ENCODE measurements around the gene IGFBP2. TPM values are rescaled to one million over a fixed set of nuclear protein-coding genes. Genes with fewer than 3 reads are reported as not detected.

Gene IGFBP2
- total RNA-seq, 1 experiment from 2014 or later, result 363 TPM

DNA sequence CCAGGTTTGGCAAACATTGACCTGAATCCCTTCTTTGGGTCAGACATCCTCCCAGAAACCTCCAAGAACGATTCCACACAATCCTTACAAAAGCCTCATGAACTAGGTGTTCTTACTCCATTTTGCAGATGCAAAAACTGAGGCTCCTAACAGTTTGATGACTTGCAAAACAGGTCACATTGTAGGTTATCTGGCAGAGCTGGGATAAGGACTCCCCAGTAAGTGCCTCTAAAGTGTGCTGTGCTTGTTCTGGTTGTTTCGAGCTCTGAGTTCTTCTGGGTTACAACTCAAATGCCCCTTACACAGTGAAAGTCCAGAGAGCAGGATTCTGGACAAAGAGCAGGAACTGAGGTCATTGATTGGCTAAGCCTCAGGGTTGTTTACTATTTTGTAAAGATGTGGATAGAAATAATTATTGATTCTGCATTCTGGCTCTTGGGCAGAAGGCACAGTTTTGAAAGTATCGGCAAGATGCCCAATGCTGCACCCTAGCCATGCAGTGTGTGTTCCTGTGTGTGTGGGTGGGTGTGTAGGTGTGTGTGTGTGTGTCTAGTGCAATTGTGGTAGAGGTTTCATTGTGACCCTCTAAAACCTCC lies 17.0 kb upstream of the IGFBP2 start:
- Histone ChIP-seq H4K91ac (ENCODE audit: insufficient read length, low read depth, low read length) (no peak overlapping the region), H2AFZ (ENCODE audit: low read length) (no peak overlapping the region), H3K56ac (ENCODE audit: insufficient read length, low read depth, low read length) (no peak overlapping the region), H4K5ac (ENCODE audit: insufficient read length, low read depth, low read length) (no peak overlapping the region), H3K27ac (ENCODE audit: insufficient read length, low read depth, low read length) (no peak overlapping the region), H3K9me3 (ENCODE audit: control insufficient read depth, low read depth, low read length) (no peaks in the 10 kb centered on the region), H3K4me2 (ENCODE audit: insufficient read depth, insufficient read length, low read length) (no peak overlapping the region), H2BK20ac (ENCODE audit: low read depth, low read length, poor library complexity, severe bottlenecking) (no peak overlapping the region), H2BK5ac (ENCODE audit: insufficient read length, low read length) (no peak overlapping the region), H3T11ph (ENCODE audit: low read length) (no peak overlapping the region), H3K79me1 (ENCODE audit: insufficient read depth, low read depth, low read length, poor library complexity, severe bottlenecking) (no peaks in the 10 kb centered on the region), H4K8ac (replicated peaks; ENCODE audit: insufficient read length, low read depth, low read length) (no peak overlapping the region), H2AK5ac (ENCODE audit: insufficient read length, low read length) (no peak overlapping the region), H3K14ac (ENCODE audit: insufficient read depth, low read length) (no peak overlapping the region), H3K27me3 (ENCODE audit: insufficient read depth, low read length) (no peaks in the 10 kb centered on the region), H3K23me2 (ENCODE audit: insufficient read length, low read depth, low read length, poor library complexity, severe bottlenecking) (no peaks in the 10 kb centered on the region), H2BK12ac (ENCODE audit: insufficient read length, low read depth, low read length) (no peak overlapping the region), H3K4ac (ENCODE audit: low read depth, low read length) (no peak overlapping the region), H2BK120ac (ENCODE audit: low read depth, low read length, poor library complexity, severe bottlenecking) (no peak overlapping the region), H3K18ac (ENCODE audit: insufficient read length, low read depth, low read length) (no peak overlapping the region), H3K23ac (ENCODE audit: insufficient read length, low read depth, low read length) (no peak overlapping the region), H3K79me2 (ENCODE audit: insufficient read depth, low read length) (no peaks in the 10 kb centered on the region), H2BK15ac (ENCODE audit: low read depth, low read length) (no peak overlapping the region), H3K9ac (ENCODE audit: extremely low read depth, insufficient read length, low read length) (no peak overlapping the region), H3K4me1 (ENCODE audit: insufficient read depth, low read length) (peaks cover 10% of the 10 kb centered on the region), H4K20me1 (ENCODE audit: control insufficient read depth, insufficient read depth, insufficient read length) (no peaks in the 10 kb centered on the region)
- WGBS (ENCODE audit: extremely low coverage, insufficient read length, low lambda C conversion rate), result no CpG with 5 or more reads among the region's 3 CpGs
- H3K4me3 Mint-ChIP-seq, result no peak overlapping the region
- H3K27ac Mint-ChIP-seq, result no peak overlapping the region
- H3K27me3 Mint-ChIP-seq (ENCODE audit: low read depth), result peaks cover 4% of the 10 kb centered on the region
- no peak for DNase-seq
- H3K4me1 Mint-ChIP-seq, result peaks cover 26 to 38% of the 10 kb centered on the region in 2 experiments
- TF ChIP-seq CTCF (conservative IDR thresholded peaks at IDR 0.05), result no peak
- H3K9me3 Mint-ChIP-seq, result no peaks in the 10 kb centered on the region; a peak in 2 of 5 replicates
- peaks cover 0 to 3% (median 0%) of the 10 kb centered on the region in 3 experiments; a peak in 1 of 7 replicates for H3K36me3 Mint-ChIP-seq (ENCODE audit: insufficient read depth in 1 of 3, low read depth in 3 of 3)
